ENCODE results near the gene COA6. TPM values are rescaled to one million over a fixed set of nuclear protein-coding genes. Genes with fewer than 3 reads are reported as not detected.

COA6 gene
- total and polyA plus RNA-seq, 2 of the 13 experiments (the other 11 are each of a cell fraction or from before 2014, with no cell fraction given), result 32.4 to 104 TPM

DNA sequence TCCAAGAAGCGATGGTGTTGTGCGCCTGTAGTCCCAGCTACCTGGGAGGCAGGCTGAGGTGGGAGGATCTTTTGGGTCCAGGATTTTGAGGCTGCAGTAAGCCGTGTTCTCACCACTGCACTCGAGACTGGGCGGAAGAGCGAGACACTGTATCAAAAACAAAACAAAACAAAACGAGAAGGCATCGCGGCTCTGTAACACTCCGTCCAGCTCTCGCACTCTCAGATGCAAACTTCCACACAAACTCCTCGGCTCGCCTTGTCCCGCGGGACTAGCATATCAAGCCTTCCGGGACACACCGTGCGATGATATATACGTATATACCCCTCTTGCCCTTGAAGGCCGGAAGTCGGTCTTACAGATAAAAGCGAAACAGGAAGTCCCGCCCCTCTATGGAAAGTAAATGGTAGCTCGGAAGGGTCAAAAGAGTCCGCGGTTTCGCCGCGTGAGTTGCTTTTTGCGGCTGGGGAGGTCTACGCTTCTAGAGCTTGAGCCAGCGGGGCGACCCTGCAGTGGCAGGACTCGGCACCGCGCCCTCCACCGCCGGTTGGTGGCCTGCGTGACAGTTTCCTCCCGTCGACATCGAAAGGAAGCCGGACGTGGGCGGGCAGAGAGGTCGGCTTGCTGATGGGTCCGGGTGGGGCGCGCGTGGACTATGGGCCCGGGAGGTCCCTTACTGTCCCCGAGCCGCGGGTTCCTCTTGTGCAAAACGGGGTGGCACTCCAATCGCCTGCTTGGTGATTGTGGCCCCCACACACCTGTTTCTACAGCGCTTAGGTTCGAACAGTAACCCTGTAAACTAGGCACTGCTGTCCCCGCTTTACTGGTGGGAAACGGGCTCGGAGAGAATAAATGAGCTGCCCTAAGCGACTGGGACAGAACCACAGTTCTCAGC, at the start of gene COA6 (continued):
- TF ChIP-seq, protein P1, sequence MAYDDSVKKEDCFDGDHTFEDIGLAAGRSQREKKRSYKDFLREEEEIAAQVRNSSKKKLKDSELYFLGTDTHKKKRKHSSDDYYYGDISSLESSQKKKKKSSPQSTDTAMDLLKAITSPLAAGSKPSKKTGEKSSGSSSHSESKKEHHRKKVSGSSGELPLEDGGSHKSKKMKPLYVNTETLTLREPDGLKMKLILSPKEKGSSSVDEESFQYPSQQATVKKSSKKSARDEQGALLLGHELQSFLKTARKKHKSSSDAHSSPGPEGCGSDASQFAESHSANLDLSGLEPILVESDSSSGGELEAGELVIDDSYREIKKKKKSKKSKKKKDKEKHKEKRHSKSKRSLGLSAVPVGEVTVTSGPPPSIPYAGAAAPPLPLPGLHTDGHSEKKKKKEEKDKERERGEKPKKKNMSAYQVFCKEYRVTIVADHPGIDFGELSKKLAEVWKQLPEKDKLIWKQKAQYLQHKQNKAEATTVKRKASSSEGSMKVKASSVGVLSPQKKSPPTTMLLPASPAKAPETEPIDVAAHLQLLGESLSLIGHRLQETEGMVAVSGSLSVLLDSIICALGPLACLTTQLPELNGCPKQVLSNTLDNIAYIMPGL (CRISPR knock-in tag; IDR thresholded peaks at IDR 0.05; ENCODE audit: borderline replicate concordance in 1 of 2, low read depth in 1 of 2), result peak; percentile 86 to 93
- TF ChIP-seq MIER3 (CRISPR knock-in tag; IDR thresholded peaks at IDR 0.05; ENCODE audit: borderline replicate concordance), result peak; percentile 71; the same call in 1 of the 2 replicates
- no peak for TF ChIP-seq ZNF3 (CRISPR knock-in tag; IDR thresholded peaks at IDR 0.05)
- TF ChIP-seq ZNF33B (CRISPR knock-in tag; IDR thresholded peaks at IDR 0.05), result no peak
- TF ChIP-seq, protein P2, sequence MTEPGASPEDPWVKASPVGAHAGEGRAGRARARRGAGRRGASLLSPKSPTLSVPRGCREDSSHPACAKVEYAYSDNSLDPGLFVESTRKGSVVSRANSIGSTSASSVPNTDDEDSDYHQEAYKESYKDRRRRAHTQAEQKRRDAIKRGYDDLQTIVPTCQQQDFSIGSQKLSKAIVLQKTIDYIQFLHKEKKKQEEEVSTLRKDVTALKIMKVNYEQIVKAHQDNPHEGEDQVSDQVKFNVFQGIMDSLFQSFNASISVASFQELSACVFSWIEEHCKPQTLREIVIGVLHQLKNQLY (CRISPR knock-in tag; IDR thresholded peaks at IDR 0.05), result no peak; the same call in 1 of the 2 replicates
- peak; percentile 93 for TF ChIP-seq ZNF788 (CRISPR knock-in tag; IDR thresholded peaks at IDR 0.05; ENCODE audit: borderline replicate concordance)
- 0 out of 2 replicates have a peak, but pooled peaks have one; percentile 47 for TF ChIP-seq SMAD9 (CRISPR knock-in tag; IDR thresholded peaks at IDR 0.05)
- TF ChIP-seq RAD51 (IDR thresholded peaks at IDR 0.05; ENCODE audit: borderline replicate concordance), result no peak
- TF ChIP-seq KAT2B (IDR thresholded peaks at IDR 0.05; ENCODE audit: borderline replicate concordance, low read depth, low read length), result no peak
- TF ChIP-seq, protein P3, sequence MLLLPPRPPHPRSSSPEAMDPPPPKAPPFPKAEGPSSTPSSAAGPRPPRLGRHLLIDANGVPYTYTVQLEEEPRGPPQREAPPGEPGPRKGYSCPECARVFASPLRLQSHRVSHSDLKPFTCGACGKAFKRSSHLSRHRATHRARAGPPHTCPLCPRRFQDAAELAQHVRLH (CRISPR knock-in tag; IDR thresholded peaks at IDR 0.05; ENCODE audit: borderline replicate concordance, low read depth), result peak; percentile 72; the same call in 1 of the 2 replicates
- 0 out of 2 replicates have a peak, but pooled peaks have one; percentile 15 for TF ChIP-seq ZNF652 (CRISPR knock-in tag; IDR thresholded peaks at IDR 0.05; ENCODE audit: borderline replicate concordance, low read depth)
- no peak for TF ChIP-seq ATM (IDR thresholded peaks at IDR 0.05; ENCODE audit: borderline replicate concordance)
- TF ChIP-seq, protein P4, sequence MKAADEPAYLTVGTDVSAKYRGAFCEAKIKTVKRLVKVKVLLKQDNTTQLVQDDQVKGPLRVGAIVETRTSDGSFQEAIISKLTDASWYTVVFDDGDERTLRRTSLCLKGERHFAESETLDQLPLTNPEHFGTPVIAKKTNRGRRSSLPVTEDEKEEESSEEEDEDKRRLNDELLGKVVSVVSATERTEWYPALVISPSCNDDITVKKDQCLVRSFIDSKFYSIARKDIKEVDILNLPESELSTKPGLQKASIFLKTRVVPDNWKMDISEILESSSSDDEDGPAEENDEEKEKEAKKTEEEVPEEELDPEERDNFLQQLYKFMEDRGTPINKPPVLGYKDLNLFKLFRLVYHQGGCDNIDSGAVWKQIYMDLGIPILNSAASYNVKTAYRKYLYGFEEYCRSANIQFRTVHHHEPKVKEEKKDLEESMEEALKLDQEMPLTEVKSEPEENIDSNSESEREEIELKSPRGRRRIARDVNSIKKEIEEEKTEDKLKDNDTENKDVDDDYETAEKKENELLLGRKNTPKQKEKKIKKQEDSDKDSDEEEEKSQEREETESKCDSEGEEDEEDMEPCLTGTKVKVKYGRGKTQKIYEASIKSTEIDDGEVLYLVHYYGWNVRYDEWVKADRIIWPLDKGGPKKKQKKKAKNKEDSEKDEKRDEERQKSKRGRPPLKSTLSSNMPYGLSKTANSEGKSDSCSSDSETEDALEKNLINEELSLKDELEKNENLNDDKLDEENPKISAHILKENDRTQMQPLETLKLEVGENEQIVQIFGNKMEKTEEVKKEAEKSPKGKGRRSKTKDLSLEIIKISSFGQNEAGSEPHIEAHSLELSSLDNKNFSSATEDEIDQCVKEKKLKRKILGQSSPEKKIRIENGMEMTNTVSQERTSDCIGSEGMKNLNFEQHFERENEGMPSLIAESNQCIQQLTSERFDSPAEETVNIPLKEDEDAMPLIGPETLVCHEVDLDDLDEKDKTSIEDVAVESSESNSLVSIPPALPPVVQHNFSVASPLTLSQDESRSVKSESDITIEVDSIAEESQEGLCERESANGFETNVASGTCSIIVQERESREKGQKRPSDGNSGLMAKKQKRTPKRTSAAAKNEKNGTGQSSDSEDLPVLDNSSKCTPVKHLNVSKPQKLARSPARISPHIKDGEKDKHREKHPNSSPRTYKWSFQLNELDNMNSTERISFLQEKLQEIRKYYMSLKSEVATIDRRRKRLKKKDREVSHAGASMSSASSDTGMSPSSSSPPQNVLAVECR (CRISPR knock-in tag; IDR thresholded peaks at IDR 0.05; ENCODE audit: borderline replicate concordance), result peak; percentile 95
- peak; percentile 79 for TF ChIP-seq RELA (CRISPR knock-in tag; IDR thresholded peaks at IDR 0.05)
- TF ChIP-seq, protein P5, sequence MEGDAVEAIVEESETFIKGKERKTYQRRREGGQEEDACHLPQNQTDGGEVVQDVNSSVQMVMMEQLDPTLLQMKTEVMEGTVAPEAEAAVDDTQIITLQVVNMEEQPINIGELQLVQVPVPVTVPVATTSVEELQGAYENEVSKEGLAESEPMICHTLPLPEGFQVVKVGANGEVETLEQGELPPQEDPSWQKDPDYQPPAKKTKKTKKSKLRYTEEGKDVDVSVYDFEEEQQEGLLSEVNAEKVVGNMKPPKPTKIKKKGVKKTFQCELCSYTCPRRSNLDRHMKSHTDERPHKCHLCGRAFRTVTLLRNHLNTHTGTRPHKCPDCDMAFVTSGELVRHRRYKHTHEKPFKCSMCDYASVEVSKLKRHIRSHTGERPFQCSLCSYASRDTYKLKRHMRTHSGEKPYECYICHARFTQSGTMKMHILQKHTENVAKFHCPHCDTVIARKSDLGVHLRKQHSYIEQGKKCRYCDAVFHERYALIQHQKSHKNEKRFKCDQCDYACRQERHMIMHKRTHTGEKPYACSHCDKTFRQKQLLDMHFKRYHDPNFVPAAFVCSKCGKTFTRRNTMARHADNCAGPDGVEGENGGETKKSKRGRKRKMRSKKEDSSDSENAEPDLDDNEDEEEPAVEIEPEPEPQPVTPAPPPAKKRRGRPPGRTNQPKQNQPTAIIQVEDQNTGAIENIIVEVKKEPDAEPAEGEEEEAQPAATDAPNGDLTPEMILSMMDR (CRISPR knock-in tag; IDR thresholded peaks at IDR 0.05), result peak; percentile 37; the same call in 1 of the 2 replicates
- peak; percentile 94 for TF ChIP-seq ZNF781 (CRISPR knock-in tag; IDR thresholded peaks at IDR 0.05; ENCODE audit: borderline replicate concordance, not compliant biosample characterization)

Data from HepG2 (cell line).